Heart left ventricle (tissue), 16 donors: ENCODE results near the gene H6PD. TPM values are rescaled to one million over a fixed set of nuclear protein-coding genes. Genes with fewer than 3 reads are reported as not detected.

Source experiments
- ATAC-seq, 4 donors: fragments of 200-7000 bp; cut with Tn5 transposase; one replicate each; pipeline ENCODE4 v1.9.1; 2020 to 2022; ENCODE audit warnings: moderate library complexity in 4 of 4, mild to moderate bottlenecking in 3 of 4, moderate number of reproducible peaks in 1 of 4
- DNase-seq, 5 donors: peaks; one replicate each; pipeline ENCODE4 v3.0.0-alpha.2; 2020
- H3K27ac ChIP-seq, 12 donors: fragments of 200-600 bp; sonication (generic) in 4 of 12; one replicate each; pipeline versions ENCODE4 v1.5.0 to v1.8.0; 2016 to 2022; ENCODE audit warnings: mild to moderate bottlenecking in 2 of 12
- H3K27me3 ChIP-seq, 9 donors: fragments of 200-600 bp; sonication (generic) in 2 of 9; one replicate each; pipeline versions ENCODE4 v1.5.1 to v1.8.0; 2016 to 2022; ENCODE audit warnings: mild to moderate bottlenecking in 3 of 9
- H3K36me3 ChIP-seq, 9 donors: fragments of 200-600 bp; sonication (generic) in 2 of 9; one replicate each; pipeline versions ENCODE4 v1.5.0 to v1.8.0; 2018 to 2022; ENCODE audit warnings: mild to moderate bottlenecking in 2 of 9
- H3K4me1 ChIP-seq, 12 donors: fragments of 200-600 bp; sonication (generic) in 4 of 12; one replicate each; pipeline versions ENCODE4 v1.5.0 to v1.8.0; 2016 to 2022; ENCODE audit warnings: mild to moderate bottlenecking in 3 of 12
- H3K4me3 ChIP-seq, 12 donors: fragments of 200-600 bp; sonication (generic) in 4 of 12; one replicate each; pipeline versions ENCODE4 v1.5.0 to v1.8.0; 2017 to 2022; ENCODE audit warnings: mild to moderate bottlenecking in 9 of 12, moderate library complexity in 4 of 12
- H3K9me3 ChIP-seq, 12 donors: fragments of 200-600 bp; sonication (generic) in 4 of 12; one replicate each; pipeline versions ENCODE4 v1.5.0 to v1.8.0; 2016 to 2022; ENCODE audit warnings: mild to moderate bottlenecking in 1 of 12
- CTCF ChIP-seq, 12 donors: fragments of 200-600 bp; sonication (generic) in 4 of 12; IDR thresholded peaks; one replicate each; pipeline versions ENCODE4 v1.5.0 to v1.8.0; 2018 to 2022; ENCODE audit warnings: antibody characterized with exemption in 12 of 12, mild to moderate bottlenecking in 5 of 12
- POLR2A ChIP-seq, 2 donors: fragments of 450-650 bp; IDR thresholded peaks; one replicate each; pipeline ENCODE4 v1.6.1; 2017; ENCODE audit warnings: antibody characterized with exemption in 2 of 2, mild to moderate bottlenecking in 2 of 2, moderate library complexity in 2 of 2
- WGBS, 4 donors: extraction: QIAGEN DNeasy Blood & Tissue Kit in 2 of 4; methylation state at CpG; one replicate each; pipeline versions ENCODE4 v1.1.5 to v1.1.7; 2013 to 2018; 5-methylcytosine and 5-hydroxymethylcytosine counted together
- intact Hi-C, 10 donors: fragments of 100-400 bp; cut with DNase I; formaldehyde crosslinking; loops; one replicate each; pipeline versions ENCODE4 v1.11.1 to v1.14.2; 2022
- polyA plus RNA-seq, 2 donors: library from polyadenylated mRNA; stranded (reverse); fragments of 200-250 nt; gene quantifications; one replicate each; pipeline ENCODE4 v1.2.3, GENCODE V29; 2013
- total RNA-seq, 9 donors: library from RNA; depleted of rRNA in 2 of 9; stranded (reverse); fragments of >200 nt in 2 of 9; fragmentation: NEBNext Ultra II Directional in 3 of 9; extraction: Animal tissue kit (Norgen Biotek cat#: 25700) in 3 of 9; gene quantifications; one replicate each; pipeline versions ENCODE4 v1.1.0 to v1.2.4, GENCODE V29; 2016 to 2023
- donor health status: ischemic (EF 13 %, LVEDD 7.1; RV severe dilation, severe dysfunction).
- donor health status: healthy with polysubstance abuse.
- donor health status: DM: no; HTN: yes; CAD: no.
- donor health status: DM: no; HTN: no; CAD: no.
- donor health status: ischemic (EF 25% LVEDD 6.9; RV normal size, moderate dysfunction).
- donor health status: ischemic (EF 25% LVEDD 5.7; RV mildly dilated, moderate dysfunction).
- donor health status: healthy.
- donor health status: DM: yes; HTN: yes; CAD: no.
- donor health status: ischemic (EF 35%, LVEDD 5.7; RV mildly dilated, moderate dysfunction).
- donor health status: nonischemic (EF 11% LVEDD 7.7; RV severe dilation, severe dysfunction).
- donor health status: DM: yes; HTN: yes; CAD: no.
- donor health status: PGD.
- donor health status: ischemic (EF 29% LVEDD 5.4; RV normal size, mild dysfunction).
- donor health status: nonischemic (EF 23%, LVEDD 6.1; RV moderate dilation, normal function).

H6PD gene
- total and polyA plus RNA-seq, 11 donors: 11.0 to 54.5 (median 26.4) TPM

GRCh38 chr1:9256332-9256731 is 21.8 kb downstream of the H6PD start:
- peaks cover 0 to 35% (median 22%) of the 10 kb centered on the region in 12 donors for H3K4me1 ChIP-seq
- DNase-seq (no peak), ATAC-seq (no peak)
- H3K36me3 ChIP-seq: peaks cover 0 to 9% (median 4%) of the 10 kb centered on the region in 9 donors
- no peak overlapping the region for H3K4me3 ChIP-seq
- no peaks in the 10 kb centered on the region for H3K9me3 ChIP-seq
- intact Hi-C loops: no loop called here
- no peaks in the 10 kb centered on the region for H3K27me3 ChIP-seq
- WGBS, 4 donors: 89 to 95% (median 92%) methylated on average over 7 of the region's 7 CpGs
- TF ChIP-seq CTCF (IDR thresholded peaks at IDR 0.05): no peak
- no peak for TF ChIP-seq POLR2A (IDR thresholded peaks at IDR 0.05)
- H3K27ac ChIP-seq: no peak overlapping the region

GRCh38 chr1:9257851-9258250 is 23.3 kb downstream of the H6PD start:
- Histone ChIP-seq H3K4me1 (peaks cover 0 to 20% (median 10%) of the 10 kb centered on the region in 12 donors), H3K27ac (no peak overlapping the region), H3K9me3 (no peaks in the 10 kb centered on the region), H3K27me3 (no peaks in the 10 kb centered on the region), H3K36me3 (peaks cover 0 to 22% (median 15%) of the 10 kb centered on the region in 9 donors), H3K4me3 (no peak overlapping the region)
- DNase-seq (no peak), ATAC-seq (no peak)
- TF ChIP-seq POLR2A (IDR thresholded peaks at IDR 0.05) (no peak), CTCF (IDR thresholded peaks at IDR 0.05) (no peak)
- WGBS, 4 donors: 93 to 96% (median 95%) methylated on average over 21 to 22 of the region's 22 CpGs
- intact Hi-C loops: no loop called here

DNA sequence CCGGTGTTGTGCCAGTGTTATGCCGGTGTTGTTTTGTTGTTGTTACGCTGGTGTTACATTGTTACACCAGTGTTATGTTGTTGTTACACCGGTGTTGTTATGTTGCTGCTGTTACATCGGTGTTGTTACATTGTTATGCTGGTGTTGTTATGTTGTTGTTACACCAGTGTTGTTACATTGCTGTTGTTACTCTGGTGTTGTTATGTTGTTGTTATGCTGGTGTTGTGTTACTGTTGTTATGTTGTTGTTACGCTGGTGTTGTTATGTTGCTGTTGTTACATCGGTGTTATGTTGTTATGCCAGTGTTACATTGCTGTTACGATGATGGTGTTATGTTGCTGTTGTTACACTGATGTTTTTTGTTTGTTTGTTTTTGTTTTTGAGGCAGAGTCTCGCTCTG is 24.1 kb downstream of the H6PD start:
- no peak for ATAC-seq
- DNase-seq: no peak
- Histone ChIP-seq H3K4me1 (peaks cover 0 to 13% (median 4%) of the 10 kb centered on the region in 12 donors), H3K9me3 (no peaks in the 10 kb centered on the region), H3K36me3 (peaks cover 0 to 30% (median 23%) of the 10 kb centered on the region in 9 donors), H3K27ac (no peak overlapping the region), H3K4me3 (no peak overlapping the region), H3K27me3 (no peaks in the 10 kb centered on the region)
- intact Hi-C loops: no loop called here
- WGBS, 4 donors: 97 to 98% (median 97%) methylated on average over 9 of the region's 9 CpGs
- no peak for TF ChIP-seq CTCF (IDR thresholded peaks at IDR 0.05)
- no peak for TF ChIP-seq POLR2A (IDR thresholded peaks at IDR 0.05)

GRCh38 chr1:9260059-9260766 is 25.6 kb downstream of the H6PD start:
- WGBS, 4 donors: 91 to 96% (median 93%) methylated on average over 20 of the region's 20 CpGs
- H3K9me3 ChIP-seq: no peaks in the 10 kb centered on the region
- no peaks in the 10 kb centered on the region for H3K27me3 ChIP-seq
- TF ChIP-seq POLR2A (IDR thresholded peaks at IDR 0.05): no peak
- no peak for TF ChIP-seq CTCF (IDR thresholded peaks at IDR 0.05)
- intact Hi-C loops: loop anchor here in 7 of 10 donors (10.0 kb wide), 2 partner anchors 195 to 315 kb away; no protein-coding TSS in a partner anchor
- H3K27ac ChIP-seq: no peak overlapping the region
- peaks cover 0 to 46% (median 38%) of the 10 kb centered on the region in 9 donors for H3K36me3 ChIP-seq
- H3K4me1 ChIP-seq: peaks cover 0 to 4% (median 0%) of the 10 kb centered on the region in 12 donors
- no peak for ATAC-seq
- no peak overlapping the region for H3K4me3 ChIP-seq
- no peak for DNase-seq
